HepG2 (cell line): ENCODE measurements around the gene CYB5A. TPM values are rescaled to one million over a fixed set of nuclear protein-coding genes. Genes with fewer than 3 reads are reported as not detected.

ENCODE experiments used
- ARHGAP35 ChIP-seq: sonication (generic); formaldehyde crosslinking; IDR thresholded peaks from 2 replicates; pipeline ENCODE4 v1.9.0; 2022; ENCODE audit warnings: mild to moderate bottlenecking, inconsistent platforms, moderate library complexity, missing genetic modification reagents, borderline replicate concordance
- ETV6 ChIP-seq: sonication (generic); formaldehyde crosslinking; conservative IDR thresholded peaks from 2 replicates; pipeline ENCODE4 v1.4.0; 2020; ENCODE audit warnings: missing genetic modification reagents
- FOXJ3 ChIP-seq: sonication (generic); formaldehyde crosslinking; IDR thresholded peaks from 2 replicates; pipeline ENCODE4 v1.4.0; 2020; ENCODE audit warnings: missing genetic modification reagents, mild to moderate bottlenecking, borderline replicate concordance
- NKX3-1 ChIP-seq: sonication (generic); formaldehyde crosslinking; IDR thresholded peaks from 2 replicates; pipeline ENCODE4 v1.5.0; 2020; ENCODE audit warnings: missing genetic modification reagents
- NONO ChIP-seq, 2 experiments: fragments of 450-650 bp in 1 of 2; sonication (generic) in 1 of 2; formaldehyde crosslinking in 1 of 2; IDR thresholded peaks in 1 of 2; conservative IDR thresholded peaks in 1 of 2; 2 replicates each; pipeline versions ENCODE4 v1.6.1 to v1.8.0; 2017 to 2022; ENCODE audit warnings: mild to moderate bottlenecking in 1 of 2, missing genetic modification reagents in 1 of 2, moderate library complexity in 1 of 2
- PCBP2 ChIP-seq: fragments of 200-400 bp; formaldehyde crosslinking; optimal IDR thresholded peaks from 2 replicates; pipeline ENCODE3; 2018; ENCODE audit warnings: low read length, low read depth; ENCODE audit not compliant: poor library complexity, severe bottlenecking
- RBFOX2 ChIP-seq: fragments of 200-400 bp; formaldehyde crosslinking; IDR thresholded peaks from 2 replicates; pipeline ENCODE4 v1.6.1; 2017; ENCODE audit warnings: low read depth, mild to moderate bottlenecking, low read length
- TERF1 ChIP-seq: sonication (generic); formaldehyde crosslinking; IDR thresholded peaks from 2 replicates; pipeline ENCODE4 v1.8.0; 2022; ENCODE audit warnings: mild to moderate bottlenecking, missing genetic modification reagents, moderate library complexity
- ZNF160 ChIP-seq: sonication (generic); formaldehyde crosslinking; IDR thresholded peaks from 2 replicates; pipeline ENCODE4 v1.8.0; 2022; ENCODE audit warnings: mild to moderate bottlenecking, inconsistent platforms, missing genetic modification reagents
- ZNF280D ChIP-seq: sonication (generic); formaldehyde crosslinking; IDR thresholded peaks from 2 replicates; pipeline ENCODE4 v1.5.1; 2020; ENCODE audit warnings: mild to moderate bottlenecking, missing genetic modification reagents
- ZNF281 ChIP-seq: sonication (generic); formaldehyde crosslinking; IDR thresholded peaks from 2 replicates; pipeline ENCODE4 v1.4.0; 2020; ENCODE audit warnings: missing genetic modification reagents, borderline replicate concordance
- ZNF563 ChIP-seq: sonication (generic); formaldehyde crosslinking; IDR thresholded peaks from 2 replicates; pipeline ENCODE4 v1.8.0; 2022; ENCODE audit warnings: mild to moderate bottlenecking, moderate library complexity, missing genetic modification reagents
- ZNF841 ChIP-seq: sonication (generic); formaldehyde crosslinking; IDR thresholded peaks from 2 replicates; pipeline ENCODE4 v1.8.1; 2023; ENCODE audit warnings: missing genetic modification reagents, borderline replicate concordance
- polyA plus RNA-seq, 8 experiments: library from polyadenylated mRNA; depleted of rRNA in 3 of 8; stranded (reverse) in 7 of 8; unstranded in 1 of 8; fragments of >200 nt; fragmentation: Illumina TruSeq in 4 of 8; extraction: Trizol in 4 of 8; gene quantifications; 2 replicates each; pipeline versions ENCODE4 v1.2.1 to v1.2.3, GENCODE V29; 2011 to 2016; ENCODE audit warnings: low read depth in 4 of 8, missing spikeins in 1 of 8, mixed read lengths in 1 of 8; ENCODE audit not compliant: insufficient read depth in 1 of 8
- total RNA-seq, 5 experiments: library from RNA; depleted of rRNA; stranded (reverse); fragments of >200 nt; fragmentation: Illumina TruSeq; extraction: Trizol; gene quantifications; 2 replicates each; pipeline ENCODE4 v1.2.3, GENCODE V29; 2016; ENCODE audit warnings: low read depth in 1 of 5
- TF ChIP-seq, protein P1 (sequence below): sonication (generic); formaldehyde crosslinking; IDR thresholded peaks from 2 replicates; pipeline ENCODE4 v1.9.0; 2021; ENCODE audit warnings: missing genetic modification reagents, borderline replicate concordance
- TF ChIP-seq, protein P2 (sequence below): IDR thresholded peaks from 2 replicates; pipeline ENCODE4 v1.6.1; 2016; ENCODE audit warnings: missing compliant biosample characterization, missing genetic modification reagents, borderline replicate concordance
- TF ChIP-seq, protein P3 (sequence below): sonication (generic); formaldehyde crosslinking; IDR thresholded peaks from 2 replicates; pipeline ENCODE4 v1.5.1; 2020; ENCODE audit warnings: mild to moderate bottlenecking, moderate library complexity, missing genetic modification reagents

Gene CYB5A
- total and polyA plus RNA-seq, 2 of the 13 experiments (the other 11 are each of a cell fraction or from before 2014, with no cell fraction given): 215 to 356 TPM

DNA sequence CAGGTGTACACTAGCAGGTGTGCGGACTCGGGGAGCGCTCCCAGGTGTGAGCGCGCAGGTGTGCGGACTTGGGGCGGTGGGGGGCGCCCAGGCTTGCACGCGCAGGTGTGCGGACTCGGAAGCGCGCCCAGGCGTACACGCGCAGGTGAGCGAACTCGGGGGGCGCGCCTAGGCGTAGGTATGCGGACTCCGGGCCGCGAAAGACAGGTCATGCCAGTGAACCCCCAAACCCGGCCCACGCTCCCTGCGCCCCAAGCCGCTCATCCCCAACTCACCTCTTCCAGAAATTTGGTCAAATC lies 342 bp downstream of the CYB5A start (continued):
- TF ChIP-seq ZNF281 (CRISPR knock-in tag) (no peak), FOXJ3 (CRISPR knock-in tag) (no peak), TERF1 (no peak), RBFOX2 (peak; percentile 28; the same call in 1 of the 2 replicates), NONO (IDR thresholded peaks at IDR 0.05) (no peak), NONO (CRISPR knock-in tag; conservative IDR thresholded peaks at IDR 0.05) (no peak), NKX3-1 (CRISPR knock-in tag) (0 out of 2 replicates have a peak, but pooled peaks have one; percentile 30), ZNF563 (peak; percentile 66; the same call in 1 of the 2 replicates), ETV6 (CRISPR knock-in tag) (0 out of 2 replicates have a peak, but pooled peaks have one; percentile 13), ZNF280D (peak; percentile 25), ZNF160 (no peak), ZNF841 (CRISPR knock-in tag) (no peak), ARHGAP35 (CRISPR knock-in tag) (0 out of 2 replicates have a peak, but pooled peaks have one; percentile 25), PCBP2 (no peak)
- TF ChIP-seq, protein P1, sequence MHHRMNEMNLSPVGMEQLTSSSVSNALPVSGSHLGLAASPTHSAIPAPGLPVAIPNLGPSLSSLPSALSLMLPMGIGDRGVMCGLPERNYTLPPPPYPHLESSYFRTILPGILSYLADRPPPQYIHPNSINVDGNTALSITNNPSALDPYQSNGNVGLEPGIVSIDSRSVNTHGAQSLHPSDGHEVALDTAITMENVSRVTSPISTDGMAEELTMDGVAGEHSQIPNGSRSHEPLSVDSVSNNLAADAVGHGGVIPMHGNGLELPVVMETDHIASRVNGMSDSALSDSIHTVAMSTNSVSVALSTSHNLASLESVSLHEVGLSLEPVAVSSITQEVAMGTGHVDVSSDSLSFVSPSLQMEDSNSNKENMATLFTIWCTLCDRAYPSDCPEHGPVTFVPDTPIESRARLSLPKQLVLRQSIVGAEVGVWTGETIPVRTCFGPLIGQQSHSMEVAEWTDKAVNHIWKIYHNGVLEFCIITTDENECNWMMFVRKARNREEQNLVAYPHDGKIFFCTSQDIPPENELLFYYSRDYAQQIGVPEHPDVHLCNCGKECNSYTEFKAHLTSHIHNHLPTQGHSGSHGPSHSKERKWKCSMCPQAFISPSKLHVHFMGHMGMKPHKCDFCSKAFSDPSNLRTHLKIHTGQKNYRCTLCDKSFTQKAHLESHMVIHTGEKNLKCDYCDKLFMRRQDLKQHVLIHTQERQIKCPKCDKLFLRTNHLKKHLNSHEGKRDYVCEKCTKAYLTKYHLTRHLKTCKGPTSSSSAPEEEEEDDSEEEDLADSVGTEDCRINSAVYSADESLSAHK (CRISPR knock-in tag): no peak
- TF ChIP-seq, protein P2, sequence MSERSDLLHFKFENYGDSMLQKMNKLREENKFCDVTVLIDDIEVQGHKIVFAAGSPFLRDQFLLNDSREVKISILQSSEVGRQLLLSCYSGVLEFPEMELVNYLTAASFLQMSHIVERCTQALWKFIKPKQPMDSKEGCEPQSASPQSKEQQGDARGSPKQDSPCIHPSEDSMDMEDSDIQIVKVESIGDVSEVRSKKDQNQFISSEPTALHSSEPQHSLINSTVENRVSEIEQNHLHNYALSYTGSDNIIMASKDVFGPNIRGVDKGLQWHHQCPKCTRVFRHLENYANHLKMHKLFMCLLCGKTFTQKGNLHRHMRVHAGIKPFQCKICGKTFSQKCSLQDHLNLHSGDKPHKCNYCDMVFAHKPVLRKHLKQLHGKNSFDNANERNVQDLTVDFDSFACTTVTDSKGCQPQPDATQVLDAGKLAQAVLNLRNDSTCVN: no peak
- TF ChIP-seq, protein P3, sequence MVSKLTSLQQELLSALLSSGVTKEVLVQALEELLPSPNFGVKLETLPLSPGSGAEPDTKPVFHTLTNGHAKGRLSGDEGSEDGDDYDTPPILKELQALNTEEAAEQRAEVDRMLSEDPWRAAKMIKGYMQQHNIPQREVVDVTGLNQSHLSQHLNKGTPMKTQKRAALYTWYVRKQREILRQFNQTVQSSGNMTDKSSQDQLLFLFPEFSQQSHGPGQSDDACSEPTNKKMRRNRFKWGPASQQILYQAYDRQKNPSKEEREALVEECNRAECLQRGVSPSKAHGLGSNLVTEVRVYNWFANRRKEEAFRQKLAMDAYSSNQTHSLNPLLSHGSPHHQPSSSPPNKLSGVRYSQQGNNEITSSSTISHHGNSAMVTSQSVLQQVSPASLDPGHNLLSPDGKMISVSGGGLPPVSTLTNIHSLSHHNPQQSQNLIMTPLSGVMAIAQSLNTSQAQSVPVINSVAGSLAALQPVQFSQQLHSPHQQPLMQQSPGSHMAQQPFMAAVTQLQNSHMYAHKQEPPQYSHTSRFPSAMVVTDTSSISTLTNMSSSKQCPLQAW (CRISPR knock-in tag): no peak
